PC-9 (cell line): ENCODE data around the gene IQCN.

Source experiments
- EZH2 ChIP-seq: fragments of 200-600 bp; sonication (generic); IDR thresholded peaks from 2 replicates; pipeline ENCODE4 v1.8.0; 2017; ENCODE audit warnings: antibody characterized with exemption, low read depth
- TF ChIP-seq, protein P1 (sequence below): fragments of 200-600 bp; sonication (generic); conservative IDR thresholded peaks from 2 replicates; pipeline ENCODE4 v1.6.1; 2017; ENCODE audit warnings: mixed run types, antibody characterized with exemption, mild to moderate bottlenecking, moderate library complexity

DNA sequence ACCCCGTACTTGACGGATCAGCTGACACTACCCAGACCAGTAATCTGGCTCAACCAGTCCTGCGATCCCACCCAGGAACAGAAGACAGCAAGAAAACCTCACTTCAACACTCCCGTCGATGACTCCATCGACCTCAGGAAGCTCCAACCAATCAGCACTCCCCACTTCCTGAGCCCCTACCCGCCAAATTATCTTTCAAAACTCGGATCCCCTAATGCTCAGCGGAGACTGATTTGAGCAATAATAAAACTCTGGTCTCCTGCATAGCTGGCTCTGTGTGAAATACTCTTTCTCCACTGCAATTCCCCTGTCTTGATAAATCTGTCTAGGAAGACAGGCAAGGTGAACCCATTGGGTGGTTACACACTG is 47.5 kb upstream of the IQCN start:
- TF ChIP-seq, protein P1, sequence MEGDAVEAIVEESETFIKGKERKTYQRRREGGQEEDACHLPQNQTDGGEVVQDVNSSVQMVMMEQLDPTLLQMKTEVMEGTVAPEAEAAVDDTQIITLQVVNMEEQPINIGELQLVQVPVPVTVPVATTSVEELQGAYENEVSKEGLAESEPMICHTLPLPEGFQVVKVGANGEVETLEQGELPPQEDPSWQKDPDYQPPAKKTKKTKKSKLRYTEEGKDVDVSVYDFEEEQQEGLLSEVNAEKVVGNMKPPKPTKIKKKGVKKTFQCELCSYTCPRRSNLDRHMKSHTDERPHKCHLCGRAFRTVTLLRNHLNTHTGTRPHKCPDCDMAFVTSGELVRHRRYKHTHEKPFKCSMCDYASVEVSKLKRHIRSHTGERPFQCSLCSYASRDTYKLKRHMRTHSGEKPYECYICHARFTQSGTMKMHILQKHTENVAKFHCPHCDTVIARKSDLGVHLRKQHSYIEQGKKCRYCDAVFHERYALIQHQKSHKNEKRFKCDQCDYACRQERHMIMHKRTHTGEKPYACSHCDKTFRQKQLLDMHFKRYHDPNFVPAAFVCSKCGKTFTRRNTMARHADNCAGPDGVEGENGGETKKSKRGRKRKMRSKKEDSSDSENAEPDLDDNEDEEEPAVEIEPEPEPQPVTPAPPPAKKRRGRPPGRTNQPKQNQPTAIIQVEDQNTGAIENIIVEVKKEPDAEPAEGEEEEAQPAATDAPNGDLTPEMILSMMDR, result no peak
- TF ChIP-seq EZH2, result no peak
